ENCODE results near the gene GIGYF2.

GIGYF2 gene

GRCh38 chr2:232810444-232810843 lies 113.3 kb downstream of the GIGYF2 start:
- in situ Hi-C loops (cut with HindIII; ENCODE audit: low sequenced_read_pairs): no loop called here
- H3K4me3 ChIP-seq (ENCODE audit: low read depth, low read length): no peak overlapping the region
- no peak for TF ChIP-seq CTCF (IDR thresholded peaks at IDR 0.05; ENCODE audit: low read depth, low read length)
- no peak for DNase-seq (ENCODE audit: low read depth, low spot score)

- DNase-seq (ENCODE audit: low read depth, low spot score): no peak
- no peak for TF ChIP-seq CTCF (IDR thresholded peaks at IDR 0.05; ENCODE audit: low read depth, low read length)
- in situ Hi-C loops (cut with HindIII; ENCODE audit: low sequenced_read_pairs): no loop called here
Observed at GRCh38 chr2:232815569-232815968, 118.4 kb downstream of the GIGYF2 start.

DNA sequence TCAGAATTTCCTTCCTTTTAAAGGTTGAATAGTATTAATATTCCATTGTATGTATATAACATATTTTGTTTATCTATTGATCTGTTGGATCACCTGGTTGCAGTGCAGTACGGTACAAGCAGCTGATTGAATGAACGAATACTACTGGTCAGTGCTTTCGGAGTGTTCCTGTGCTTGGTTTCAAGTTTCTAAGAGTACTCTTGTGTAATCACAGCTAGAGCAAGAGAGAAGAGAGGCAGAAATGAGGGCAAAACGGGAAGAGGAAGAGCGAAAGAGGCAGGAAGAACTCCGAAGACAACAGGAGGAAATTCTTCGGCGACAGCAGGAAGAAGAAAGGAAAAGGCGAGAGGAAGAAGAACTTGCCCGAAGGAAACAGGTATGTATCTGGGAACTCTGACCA lies 119.5 kb downstream of the GIGYF2 start:
- no peak for TF ChIP-seq CTCF (IDR thresholded peaks at IDR 0.05; ENCODE audit: low read depth, low read length)
- no peak overlapping the region for H3K4me3 ChIP-seq (ENCODE audit: low read depth, low read length)
- no peak for DNase-seq (ENCODE audit: low read depth, low spot score)
- in situ Hi-C loops (cut with HindIII; ENCODE audit: low sequenced_read_pairs): no loop called here

More at GRCh38 chr2:232815569-232815968, 118.4 kb downstream of the GIGYF2 start:
- no peak overlapping the region for H3K4me3 ChIP-seq (ENCODE audit: low read depth, low read length)

GRCh38 chr2:232817756-232818155 lies 120.6 kb downstream of the GIGYF2 start:
- no peak overlapping the region for H3K4me3 ChIP-seq (ENCODE audit: low read depth, low read length)
- no peak for DNase-seq (ENCODE audit: low read depth, low spot score)
- no peak for TF ChIP-seq CTCF (IDR thresholded peaks at IDR 0.05; ENCODE audit: low read depth, low read length)
- in situ Hi-C loops (cut with HindIII; ENCODE audit: low sequenced_read_pairs): no loop called here

- H3K4me3 ChIP-seq (ENCODE audit: low read depth, low read length): no peak overlapping the region
- in situ Hi-C loops (cut with HindIII; ENCODE audit: low sequenced_read_pairs): no loop called here
- DNase-seq (ENCODE audit: low read depth, low spot score): no peak
- no peak for TF ChIP-seq CTCF (IDR thresholded peaks at IDR 0.05; ENCODE audit: low read depth, low read length)
Observed at GRCh38 chr2:232829988-232830387, 132.9 kb downstream of the GIGYF2 start.

- no peak for DNase-seq (ENCODE audit: low read depth, low spot score)
- in situ Hi-C loops (cut with HindIII; ENCODE audit: low sequenced_read_pairs): no loop called here
- no peak for TF ChIP-seq CTCF (IDR thresholded peaks at IDR 0.05; ENCODE audit: low read depth, low read length)
- H3K4me3 ChIP-seq (ENCODE audit: low read depth, low read length): no peak overlapping the region
Observed at GRCh38 chr2:232831496-232831895, 134.4 kb downstream of the GIGYF2 start.

DNA sequence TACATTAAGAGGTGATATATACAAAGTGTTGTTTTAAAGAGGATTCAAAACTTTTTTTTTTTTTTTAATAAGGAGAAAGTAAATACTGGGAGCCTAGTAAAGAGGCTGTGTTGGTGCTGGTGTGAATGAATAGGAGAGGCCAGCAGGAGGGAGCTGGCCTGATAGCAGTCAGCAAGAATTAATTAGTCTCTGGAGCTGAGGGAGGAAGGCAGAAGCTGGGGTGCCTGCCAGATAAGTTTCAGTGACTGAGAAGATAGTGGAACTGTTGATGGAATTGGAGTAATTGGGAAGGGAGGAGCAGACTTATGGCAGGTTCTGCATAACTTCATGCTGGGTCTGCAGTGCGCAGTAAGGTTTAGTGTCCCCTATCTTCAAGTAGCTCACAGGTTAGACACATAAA lies 136.7 kb downstream of the GIGYF2 start:
- in situ Hi-C loops (cut with HindIII; ENCODE audit: low sequenced_read_pairs): no loop called here
- DNase-seq (ENCODE audit: low read depth, low spot score): no peak
- no peak overlapping the region for H3K4me3 ChIP-seq (ENCODE audit: low read depth, low read length)
- TF ChIP-seq CTCF (IDR thresholded peaks at IDR 0.05; ENCODE audit: low read depth, low read length): no peak
